DMS114 treated with DMSO at 0.1 percent for 48 hours (cell line): ENCODE results near the gene GTPBP3.
"Not testable (repeated sequence)": the region's sequence is repeated elsewhere in the genome, so short reads cannot be mapped to it uniquely, and the experiment has no call there.

Source experiments
- DNase-seq: peaks from one replicate; lab custom pipeline; 2025; ENCODE audit not compliant: unreplicated experiment; lab: John Stamatoyannopoulos, UW

GTPBP3 gene

GRCh38 chr19:17336872-17337674 is at the start of gene GTPBP3:
GTPBP3 (plus strand) TSS chr19:17337553; CDS start chr19:17337612, 59 bp downstream.
- DNase-seq: peak; percentile 99

GRCh38 chr19:17289489-17289888 is 47.9 kb upstream of the GTPBP3 start:
- no peak for DNase-seq

- peak; percentile 29 for DNase-seq
These were observed 44.9 kb upstream of the GTPBP3 start for GRCh38 chr19:17292301-17293074.

- DNase-seq: no peak
These were observed 43.7 kb upstream of the GTPBP3 start for GRCh38 chr19:17293605-17294004.

GRCh38 chr19:17294051-17294891 is 43.1 kb upstream of the GTPBP3 start:
- no peak for DNase-seq

- not testable (repeated sequence) for DNase-seq
These were observed 41.8 kb upstream of the GTPBP3 start for GRCh38 chr19:17295551-17295950.

GRCh38 chr19:17296273-17296672 is 41.1 kb upstream of the GTPBP3 start:
- no peak for DNase-seq

GRCh38 chr19:17296976-17297375 is 40.4 kb upstream of the GTPBP3 start:
- no peak for DNase-seq

- DNase-seq: no peak
These were observed 36.2 kb upstream of the GTPBP3 start for GRCh38 chr19:17300992-17301619.

- no peak for DNase-seq
These were observed 34.8 kb upstream of the GTPBP3 start for GRCh38 chr19:17302391-17303166.

GRCh38 chr19:17303167-17303939 is 34.0 kb upstream of the GTPBP3 start, which contains the start of gene ABHD8:
ABHD8 (minus strand) TSS chr19:17303425; CDS start chr19:17301616, 1,809 bp downstream.
- peak; percentile 91 for DNase-seq

GRCh38 chr19:17303940-17304267 is 33.4 kb upstream of the GTPBP3 start:
- no peak for DNase-seq

- no peak for DNase-seq
These were observed 32.8 kb upstream of the GTPBP3 start for GRCh38 chr19:17304386-17305215.

GRCh38 chr19:17305216-17305516 is 32.2 kb upstream of the GTPBP3 start:
- no peak for DNase-seq

- DNase-seq: peak; percentile 98
These were observed 31.7 kb upstream of the GTPBP3 start, which contains the start of gene MRPL34 for GRCh38 chr19:17305517-17306284. MRPL34 (plus strand) TSS chr19:17305872; CDS start chr19:17305893, 21 bp downstream.

- DNase-seq: peak; percentile 59
These were observed 31.1 kb upstream of the GTPBP3 start for GRCh38 chr19:17306285-17306714.

GRCh38 chr19:17307876-17308377 is 29.4 kb upstream of the GTPBP3 start:
- DNase-seq: no peak
